ENCODE data around the gene ATXN2.

DNA sequence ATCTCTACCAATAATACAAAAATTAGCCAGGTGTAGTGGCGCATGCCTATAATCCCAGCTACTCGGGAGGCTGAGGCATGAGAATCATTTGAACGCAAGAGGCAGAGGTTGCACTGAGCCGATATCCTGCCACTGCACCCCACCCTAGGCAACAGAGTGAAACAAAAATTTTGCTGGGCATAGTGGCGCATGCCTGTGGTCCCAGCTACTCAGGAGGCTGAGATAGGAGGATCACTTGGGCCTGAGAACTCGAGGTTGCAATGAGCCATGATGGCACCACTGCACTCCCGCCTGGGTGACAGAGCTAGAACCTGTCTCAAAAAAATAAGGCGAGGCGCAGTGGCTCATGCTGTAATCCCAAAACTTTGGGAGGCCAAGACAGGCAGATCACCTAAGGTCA, 9.5 kb downstream of the ATXN2 start:
- TF ChIP-seq, protein P1, sequence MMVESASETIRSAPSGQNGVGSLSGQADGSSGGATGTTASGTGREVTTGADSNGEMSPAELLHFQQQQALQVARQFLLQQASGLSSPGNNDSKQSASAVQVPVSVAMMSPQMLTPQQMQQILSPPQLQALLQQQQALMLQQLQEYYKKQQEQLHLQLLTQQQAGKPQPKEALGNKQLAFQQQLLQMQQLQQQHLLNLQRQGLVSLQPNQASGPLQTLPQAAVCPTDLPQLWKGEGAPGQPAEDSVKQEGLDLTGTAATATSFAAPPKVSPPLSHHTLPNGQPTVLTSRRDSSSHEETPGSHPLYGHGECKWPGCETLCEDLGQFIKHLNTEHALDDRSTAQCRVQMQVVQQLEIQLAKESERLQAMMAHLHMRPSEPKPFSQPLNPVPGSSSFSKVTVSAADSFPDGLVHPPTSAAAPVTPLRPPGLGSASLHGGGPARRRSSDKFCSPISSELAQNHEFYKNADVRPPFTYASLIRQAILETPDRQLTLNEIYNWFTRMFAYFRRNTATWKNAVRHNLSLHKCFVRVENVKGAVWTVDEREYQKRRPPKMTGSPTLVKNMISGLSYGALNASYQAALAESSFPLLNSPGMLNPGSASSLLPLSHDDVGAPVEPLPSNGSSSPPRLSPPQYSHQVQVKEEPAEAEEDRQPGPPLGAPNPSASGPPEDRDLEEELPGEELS (CRISPR knock-in tag; IDR thresholded peaks at IDR 0.05), result no peak
- TF ChIP-seq, protein P2, sequence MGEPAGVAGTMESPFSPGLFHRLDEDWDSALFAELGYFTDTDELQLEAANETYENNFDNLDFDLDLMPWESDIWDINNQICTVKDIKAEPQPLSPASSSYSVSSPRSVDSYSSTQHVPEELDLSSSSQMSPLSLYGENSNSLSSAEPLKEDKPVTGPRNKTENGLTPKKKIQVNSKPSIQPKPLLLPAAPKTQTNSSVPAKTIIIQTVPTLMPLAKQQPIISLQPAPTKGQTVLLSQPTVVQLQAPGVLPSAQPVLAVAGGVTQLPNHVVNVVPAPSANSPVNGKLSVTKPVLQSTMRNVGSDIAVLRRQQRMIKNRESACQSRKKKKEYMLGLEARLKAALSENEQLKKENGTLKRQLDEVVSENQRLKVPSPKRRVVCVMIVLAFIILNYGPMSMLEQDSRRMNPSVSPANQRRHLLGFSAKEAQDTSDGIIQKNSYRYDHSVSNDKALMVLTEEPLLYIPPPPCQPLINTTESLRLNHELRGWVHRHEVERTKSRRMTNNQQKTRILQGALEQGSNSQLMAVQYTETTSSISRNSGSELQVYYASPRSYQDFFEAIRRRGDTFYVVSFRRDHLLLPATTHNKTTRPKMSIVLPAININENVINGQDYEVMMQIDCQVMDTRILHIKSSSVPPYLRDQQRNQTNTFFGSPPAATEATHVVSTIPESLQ (CRISPR knock-in tag; IDR thresholded peaks at IDR 0.05), result no peak
- no peak for TF ChIP-seq NR2C2 (CRISPR knock-in tag; IDR thresholded peaks at IDR 0.05)
- no peak for TF ChIP-seq TCF7 (CRISPR knock-in tag; IDR thresholded peaks at IDR 0.05; ENCODE audit: low read depth)
- TF ChIP-seq ZNF671 (CRISPR knock-in tag; IDR thresholded peaks at IDR 0.05), result no peak
- TF ChIP-seq, protein P3, sequence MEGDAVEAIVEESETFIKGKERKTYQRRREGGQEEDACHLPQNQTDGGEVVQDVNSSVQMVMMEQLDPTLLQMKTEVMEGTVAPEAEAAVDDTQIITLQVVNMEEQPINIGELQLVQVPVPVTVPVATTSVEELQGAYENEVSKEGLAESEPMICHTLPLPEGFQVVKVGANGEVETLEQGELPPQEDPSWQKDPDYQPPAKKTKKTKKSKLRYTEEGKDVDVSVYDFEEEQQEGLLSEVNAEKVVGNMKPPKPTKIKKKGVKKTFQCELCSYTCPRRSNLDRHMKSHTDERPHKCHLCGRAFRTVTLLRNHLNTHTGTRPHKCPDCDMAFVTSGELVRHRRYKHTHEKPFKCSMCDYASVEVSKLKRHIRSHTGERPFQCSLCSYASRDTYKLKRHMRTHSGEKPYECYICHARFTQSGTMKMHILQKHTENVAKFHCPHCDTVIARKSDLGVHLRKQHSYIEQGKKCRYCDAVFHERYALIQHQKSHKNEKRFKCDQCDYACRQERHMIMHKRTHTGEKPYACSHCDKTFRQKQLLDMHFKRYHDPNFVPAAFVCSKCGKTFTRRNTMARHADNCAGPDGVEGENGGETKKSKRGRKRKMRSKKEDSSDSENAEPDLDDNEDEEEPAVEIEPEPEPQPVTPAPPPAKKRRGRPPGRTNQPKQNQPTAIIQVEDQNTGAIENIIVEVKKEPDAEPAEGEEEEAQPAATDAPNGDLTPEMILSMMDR (IDR thresholded peaks at IDR 0.05), result no peak
- TF ChIP-seq, protein P4, sequence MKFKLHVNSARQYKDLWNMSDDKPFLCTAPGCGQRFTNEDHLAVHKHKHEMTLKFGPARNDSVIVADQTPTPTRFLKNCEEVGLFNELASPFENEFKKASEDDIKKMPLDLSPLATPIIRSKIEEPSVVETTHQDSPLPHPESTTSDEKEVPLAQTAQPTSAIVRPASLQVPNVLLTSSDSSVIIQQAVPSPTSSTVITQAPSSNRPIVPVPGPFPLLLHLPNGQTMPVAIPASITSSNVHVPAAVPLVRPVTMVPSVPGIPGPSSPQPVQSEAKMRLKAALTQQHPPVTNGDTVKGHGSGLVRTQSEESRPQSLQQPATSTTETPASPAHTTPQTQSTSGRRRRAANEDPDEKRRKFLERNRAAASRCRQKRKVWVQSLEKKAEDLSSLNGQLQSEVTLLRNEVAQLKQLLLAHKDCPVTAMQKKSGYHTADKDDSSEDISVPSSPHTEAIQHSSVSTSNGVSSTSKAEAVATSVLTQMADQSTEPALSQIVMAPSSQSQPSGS (CRISPR knock-in tag; IDR thresholded peaks at IDR 0.05; ENCODE audit: borderline replicate concordance, low read depth), result no peak
- TF ChIP-seq ETV6 (CRISPR knock-in tag; IDR thresholded peaks at IDR 0.05), result no peak
- TF ChIP-seq, protein P5, sequence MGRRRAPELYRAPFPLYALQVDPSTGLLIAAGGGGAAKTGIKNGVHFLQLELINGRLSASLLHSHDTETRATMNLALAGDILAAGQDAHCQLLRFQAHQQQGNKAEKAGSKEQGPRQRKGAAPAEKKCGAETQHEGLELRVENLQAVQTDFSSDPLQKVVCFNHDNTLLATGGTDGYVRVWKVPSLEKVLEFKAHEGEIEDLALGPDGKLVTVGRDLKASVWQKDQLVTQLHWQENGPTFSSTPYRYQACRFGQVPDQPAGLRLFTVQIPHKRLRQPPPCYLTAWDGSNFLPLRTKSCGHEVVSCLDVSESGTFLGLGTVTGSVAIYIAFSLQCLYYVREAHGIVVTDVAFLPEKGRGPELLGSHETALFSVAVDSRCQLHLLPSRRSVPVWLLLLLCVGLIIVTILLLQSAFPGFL (CRISPR knock-in tag; IDR thresholded peaks at IDR 0.05; ENCODE audit: borderline replicate concordance), result no peak
- no peak for TF ChIP-seq PRRX2 (CRISPR knock-in tag; IDR thresholded peaks at IDR 0.05)
- no peak for TF ChIP-seq CREM (CRISPR knock-in tag; IDR thresholded peaks at IDR 0.05)
- TF ChIP-seq NR3C1 (CRISPR knock-in tag; conservative IDR thresholded peaks at IDR 0.05; ENCODE audit: low read depth), result no peak

Measured in WTC11 (cell line).